Duodenal mucosa (tissue), 2 donors: Measurements from ENCODE around the gene NCOA1.

ENCODE experiments used
- H3K27ac ChIP-seq: one replicate; pipeline ENCODE4 v1.7.0; 2013; ENCODE audit warnings: low read depth, low read length
- H3K27me3 ChIP-seq, 2 donors: one replicate each; pipeline ENCODE4 v1.7.0; 2013; ENCODE audit warnings: low read length in 2 of 2, control low read depth in 1 of 2; ENCODE audit not compliant: insufficient read depth in 2 of 2, control insufficient read depth in 1 of 2
- H3K36me3 ChIP-seq, 2 donors: one replicate each; pipeline ENCODE4 v1.7.0; 2013; ENCODE audit warnings: low read length in 2 of 2, control low read depth in 1 of 2; ENCODE audit not compliant: insufficient read depth in 2 of 2, control insufficient read depth in 1 of 2
- H3K4me1 ChIP-seq, 2 donors: one replicate each; pipeline ENCODE4 v1.7.0; 2013; ENCODE audit warnings: low read length in 2 of 2, control low read depth in 1 of 2; ENCODE audit not compliant: insufficient read depth in 2 of 2, control insufficient read depth in 1 of 2
- H3K4me3 ChIP-seq, 2 donors: one replicate each; pipeline ENCODE4 v1.7.0; 2013; ENCODE audit warnings: low read length in 2 of 2, low read depth in 1 of 2
- H3K9ac ChIP-seq, 2 donors: one replicate each; pipeline ENCODE4 v1.7.0; 2013; ENCODE audit warnings: low read length in 2 of 2, low read depth in 1 of 2
- H3K9me3 ChIP-seq, 2 donors: one replicate each; pipeline ENCODE4 v1.7.0; 2013; ENCODE audit warnings: low read length in 2 of 2, control low read depth in 1 of 2; ENCODE audit not compliant: control insufficient read depth in 1 of 2

The NCOA1 gene

GRCh38 chr2:24513281-24514071 is 22.4 kb downstream of the NCOA1 start:
- Histone ChIP-seq H3K27ac (no peak overlapping the region), H3K36me3 (no peaks in the 10 kb centered on the region), H3K27me3 (no peaks in the 10 kb centered on the region), H3K4me3 (no peak overlapping the region), H3K4me1 (peaks cover 15 to 49% of the 10 kb centered on the region in 2 donors), H3K9me3 (no peaks in the 10 kb centered on the region), H3K9ac (no peak overlapping the region)

- peaks cover 15 to 39% of the 10 kb centered on the region in 2 donors for H3K4me1 ChIP-seq
- no peaks in the 10 kb centered on the region for H3K36me3 ChIP-seq
- H3K9me3 ChIP-seq: no peaks in the 10 kb centered on the region
- H3K27me3 ChIP-seq: no peaks in the 10 kb centered on the region
- no peak overlapping the region for H3K4me3 ChIP-seq
- no peak overlapping the region for H3K27ac ChIP-seq
- H3K9ac ChIP-seq: no peak overlapping the region
These were observed 23.8 kb downstream of the NCOA1 start for GRCh38 chr2:24514820-24515219.

- H3K9ac ChIP-seq: no peak overlapping the region
- peaks cover 15 to 40% of the 10 kb centered on the region in 2 donors for H3K4me1 ChIP-seq
- H3K27me3 ChIP-seq: no peaks in the 10 kb centered on the region
- H3K27ac ChIP-seq: no peak overlapping the region
- H3K36me3 ChIP-seq: no peaks in the 10 kb centered on the region
- no peak overlapping the region for H3K4me3 ChIP-seq
- H3K9me3 ChIP-seq: no peaks in the 10 kb centered on the region
These were observed 24.3 kb downstream of the NCOA1 start for GRCh38 chr2:24515335-24515734.

GRCh38 chr2:24515831-24516230 is 24.8 kb downstream of the NCOA1 start:
- no peaks in the 10 kb centered on the region for H3K27me3 ChIP-seq
- peaks cover 15 to 45% of the 10 kb centered on the region in 2 donors for H3K4me1 ChIP-seq
- H3K9me3 ChIP-seq: no peaks in the 10 kb centered on the region
- H3K27ac ChIP-seq: no peak overlapping the region
- H3K36me3 ChIP-seq: no peaks in the 10 kb centered on the region
- H3K9ac ChIP-seq: no peak overlapping the region
- no peak overlapping the region for H3K4me3 ChIP-seq

GRCh38 chr2:24517247-24517646 is 26.2 kb downstream of the NCOA1 start:
- Histone ChIP-seq H3K9me3 (no peaks in the 10 kb centered on the region), H3K4me1 (peaks cover 20 to 40% of the 10 kb centered on the region in 2 donors), H3K27ac (no peak overlapping the region), H3K9ac (no peak overlapping the region), H3K36me3 (no peaks in the 10 kb centered on the region), H3K27me3 (no peaks in the 10 kb centered on the region), H3K4me3 (no peak overlapping the region)

- H3K27ac ChIP-seq: no peak overlapping the region
- peaks cover 9 to 27% of the 10 kb centered on the region in 2 donors for H3K4me1 ChIP-seq
- H3K36me3 ChIP-seq: peaks cover 0 to 2% of the 10 kb centered on the region in 2 donors
These were observed 29.1 kb downstream of the NCOA1 start for GRCh38 chr2:24520175-24520574.

GRCh38 chr2:24521162-24521857 is 30.3 kb downstream of the NCOA1 start:
- Histone ChIP-seq H3K9ac (no peak overlapping the region), H3K36me3 (peaks cover 0 to 2% of the 10 kb centered on the region in 2 donors), H3K4me3 (no peak overlapping the region), H3K4me1 (peaks cover 9 to 27% of the 10 kb centered on the region in 2 donors), H3K27me3 (no peaks in the 10 kb centered on the region), H3K9me3 (no peaks in the 10 kb centered on the region), H3K27ac (no peak overlapping the region)

More at GRCh38 chr2:24520175-24520574, 29.1 kb downstream of the NCOA1 start:
- Histone ChIP-seq H3K9me3 (no peaks in the 10 kb centered on the region), H3K9ac (no peak overlapping the region), H3K27me3 (no peaks in the 10 kb centered on the region), H3K4me3 (no peak overlapping the region)

GRCh38 chr2:24521975-24522639 is 31.1 kb downstream of the NCOA1 start:
- Histone ChIP-seq H3K27me3 (no peaks in the 10 kb centered on the region), H3K4me1 (peaks cover 13 to 30% of the 10 kb centered on the region in 2 donors), H3K9ac (no peak overlapping the region), H3K27ac (no peak overlapping the region), H3K4me3 (no peak overlapping the region), H3K9me3 (no peaks in the 10 kb centered on the region), H3K36me3 (peaks cover 0 to 2% of the 10 kb centered on the region in 2 donors)

- Histone ChIP-seq H3K4me3 (no peak overlapping the region), H3K4me1 (peaks cover 7 to 20% of the 10 kb centered on the region in 2 donors), H3K27ac (no peak overlapping the region), H3K9me3 (no peaks in the 10 kb centered on the region), H3K36me3 (peaks cover 2 to 5% of the 10 kb centered on the region in 2 donors), H3K9ac (no peak overlapping the region), H3K27me3 (no peaks in the 10 kb centered on the region)
These were observed 36.5 kb downstream of the NCOA1 start for GRCh38 chr2:24527536-24527935.

- H3K4me3 ChIP-seq: peak overlapping the region in 1 of 2 donors; percentile 29
- H3K4me1 ChIP-seq: peaks cover 7 to 18% of the 10 kb centered on the region in 2 donors
- no peaks in the 10 kb centered on the region for H3K27me3 ChIP-seq
- H3K9me3 ChIP-seq: no peaks in the 10 kb centered on the region
- no peak overlapping the region for H3K9ac ChIP-seq
- H3K27ac ChIP-seq: no peak overlapping the region
- H3K36me3 ChIP-seq: peaks cover 0 to 5% of the 10 kb centered on the region in 2 donors
These were observed 39.7 kb downstream of the NCOA1 start for GRCh38 chr2:24530796-24531195.
